VCaP (cell line): ENCODE measurements around the gene EPN1.

ENCODE experiments used
- H3K27ac ChIP-seq: fragments of 450-650 bp; 2 replicates; pipeline ENCODE4 v1.5.1; 2017
- TF ChIP-seq, protein P1 (sequence below): fragments of 450-650 bp; conservative IDR thresholded peaks from 2 replicates; pipeline ENCODE4 v1.5.1; 2017; ENCODE audit warnings: mild to moderate bottlenecking, moderate library complexity

Gene EPN1

DNA sequence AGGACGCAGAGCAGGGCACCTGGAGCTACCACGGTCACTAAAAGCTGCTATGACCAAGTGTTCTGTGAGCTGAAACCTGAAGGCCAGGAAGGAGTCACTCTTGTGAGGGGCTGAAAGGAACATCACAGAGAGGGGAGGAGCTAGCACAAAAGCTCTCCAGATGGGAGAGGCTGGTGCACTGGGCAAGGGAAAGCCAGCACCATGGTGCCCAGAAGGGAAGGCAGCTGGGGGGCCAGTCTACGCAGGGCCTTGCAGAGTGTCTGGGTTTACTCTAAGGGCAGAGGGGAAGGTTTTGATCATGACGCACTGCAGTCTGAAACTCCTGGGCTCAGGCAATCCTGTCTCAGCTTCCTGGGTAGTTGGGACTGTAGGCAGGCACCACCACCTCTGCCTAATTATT lies 38.3 kb upstream of the EPN1 start:
- TF ChIP-seq, protein P1, sequence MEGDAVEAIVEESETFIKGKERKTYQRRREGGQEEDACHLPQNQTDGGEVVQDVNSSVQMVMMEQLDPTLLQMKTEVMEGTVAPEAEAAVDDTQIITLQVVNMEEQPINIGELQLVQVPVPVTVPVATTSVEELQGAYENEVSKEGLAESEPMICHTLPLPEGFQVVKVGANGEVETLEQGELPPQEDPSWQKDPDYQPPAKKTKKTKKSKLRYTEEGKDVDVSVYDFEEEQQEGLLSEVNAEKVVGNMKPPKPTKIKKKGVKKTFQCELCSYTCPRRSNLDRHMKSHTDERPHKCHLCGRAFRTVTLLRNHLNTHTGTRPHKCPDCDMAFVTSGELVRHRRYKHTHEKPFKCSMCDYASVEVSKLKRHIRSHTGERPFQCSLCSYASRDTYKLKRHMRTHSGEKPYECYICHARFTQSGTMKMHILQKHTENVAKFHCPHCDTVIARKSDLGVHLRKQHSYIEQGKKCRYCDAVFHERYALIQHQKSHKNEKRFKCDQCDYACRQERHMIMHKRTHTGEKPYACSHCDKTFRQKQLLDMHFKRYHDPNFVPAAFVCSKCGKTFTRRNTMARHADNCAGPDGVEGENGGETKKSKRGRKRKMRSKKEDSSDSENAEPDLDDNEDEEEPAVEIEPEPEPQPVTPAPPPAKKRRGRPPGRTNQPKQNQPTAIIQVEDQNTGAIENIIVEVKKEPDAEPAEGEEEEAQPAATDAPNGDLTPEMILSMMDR, result no peak
- no peak overlapping the region for H3K27ac ChIP-seq

DNA sequence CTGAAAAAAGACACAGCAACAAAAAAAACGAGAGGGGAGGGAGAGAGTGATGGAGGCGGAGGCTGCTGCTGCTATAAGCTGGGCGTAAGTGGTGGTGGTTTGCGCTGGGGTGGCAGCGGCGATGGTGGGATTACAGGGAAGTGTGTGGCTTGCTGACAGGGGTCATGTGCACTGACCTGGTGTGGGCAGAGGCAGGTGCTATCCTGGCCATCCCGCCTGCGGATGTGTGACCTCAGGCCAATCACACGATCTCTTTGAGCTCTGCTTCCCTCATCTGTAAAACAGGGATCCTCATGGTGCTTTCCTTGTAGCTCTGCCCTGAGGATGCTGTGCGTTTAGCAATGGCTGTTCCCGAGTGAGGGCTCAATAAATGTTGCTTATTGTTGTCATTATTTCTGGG lies 37.5 kb upstream of the EPN1 start:
- H3K27ac ChIP-seq, result no peak overlapping the region
- TF ChIP-seq, protein P1, result no peak

- TF ChIP-seq, protein P1, result peak; percentile 65
- peak overlapping the region; percentile 98; the same call in 1 of the 2 replicates for H3K27ac ChIP-seq
Measured at GRCh38 chr19:55638864-55639359, 36.1 kb upstream of the EPN1 start.

DNA sequence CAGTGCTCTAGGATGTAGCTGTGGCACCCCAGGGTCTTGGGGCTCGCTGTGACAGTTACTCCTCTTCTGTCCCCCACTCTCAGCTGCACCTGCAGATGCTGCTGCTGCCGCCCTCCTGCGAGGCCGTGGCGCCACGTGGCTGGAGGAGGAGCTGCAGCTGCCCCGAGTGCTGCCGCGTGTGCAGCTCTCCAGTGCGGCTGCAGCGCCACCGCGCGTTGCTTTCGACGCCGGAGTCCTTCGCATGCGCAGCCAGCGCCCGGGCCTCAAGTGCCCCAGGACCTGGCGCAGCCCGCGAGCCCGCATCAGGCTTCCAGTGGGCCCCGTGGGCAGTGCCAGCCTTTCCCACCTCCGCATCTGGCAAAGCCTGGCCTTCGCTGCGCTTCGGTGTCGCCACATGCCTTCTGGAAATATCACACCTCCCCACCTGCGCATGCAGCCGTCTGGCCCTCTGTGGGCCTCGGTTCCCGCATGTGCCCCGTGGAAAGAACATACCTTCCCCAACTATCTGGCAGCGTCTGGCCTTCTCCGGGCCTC lies 34.9 kb upstream of the EPN1 start:
- TF ChIP-seq, protein P1, result no peak
- H3K27ac ChIP-seq, result peak overlapping the region; percentile 98

DNA sequence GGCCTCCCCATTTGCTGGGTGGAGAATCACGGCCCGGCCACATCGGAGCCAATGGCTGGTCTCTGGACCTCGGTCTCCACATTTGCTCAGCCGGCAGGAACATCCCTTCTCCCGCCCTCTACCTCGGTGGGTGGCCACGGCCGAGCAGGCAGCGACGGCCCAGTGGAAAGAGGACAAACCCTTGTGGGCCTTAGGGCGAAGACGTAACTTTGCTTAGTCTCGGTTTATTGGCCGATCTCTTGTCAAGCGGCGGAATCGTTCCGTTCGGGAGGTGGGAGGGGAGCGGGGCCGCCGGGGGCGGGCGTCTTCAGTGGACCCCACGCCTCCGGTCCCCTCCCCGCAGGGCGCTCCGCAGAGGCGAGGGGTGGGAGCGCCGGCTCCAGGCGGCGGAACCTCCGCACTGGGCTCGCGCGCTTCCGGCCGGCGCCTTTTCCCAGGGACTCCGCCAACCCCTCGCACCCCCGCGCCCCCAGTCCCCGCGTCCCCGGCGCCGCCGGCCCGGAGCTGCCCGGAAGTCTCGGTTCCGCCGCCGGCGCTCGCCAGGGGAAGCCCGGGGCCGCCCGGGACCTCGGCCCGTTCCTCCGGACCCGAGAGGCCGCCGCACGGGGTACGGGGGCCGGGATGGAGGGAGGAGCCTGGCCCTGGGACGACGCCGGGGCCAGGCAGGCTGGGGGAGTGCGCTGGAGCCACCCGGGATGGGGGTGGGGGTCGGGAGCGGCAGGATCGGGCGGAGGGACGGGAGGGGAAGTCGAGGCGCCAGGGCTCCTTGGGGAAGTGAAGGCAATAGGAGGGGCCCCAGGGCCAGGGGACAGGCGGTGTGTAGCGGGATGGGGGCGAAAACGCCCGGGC lies 34.2 kb upstream of the EPN1 start, which contains the start of gene ZNF580:
Gene ZNF580 (plus strand): TSS at position 426 of the 849 bp plus-strand sequence. CDS start 1,507 bp downstream, outside the sequence.
- peak within 1 kb of the TSS; percentile 98 for H3K27ac ChIP-seq
- TF ChIP-seq, protein P1, result no peak

DNA sequence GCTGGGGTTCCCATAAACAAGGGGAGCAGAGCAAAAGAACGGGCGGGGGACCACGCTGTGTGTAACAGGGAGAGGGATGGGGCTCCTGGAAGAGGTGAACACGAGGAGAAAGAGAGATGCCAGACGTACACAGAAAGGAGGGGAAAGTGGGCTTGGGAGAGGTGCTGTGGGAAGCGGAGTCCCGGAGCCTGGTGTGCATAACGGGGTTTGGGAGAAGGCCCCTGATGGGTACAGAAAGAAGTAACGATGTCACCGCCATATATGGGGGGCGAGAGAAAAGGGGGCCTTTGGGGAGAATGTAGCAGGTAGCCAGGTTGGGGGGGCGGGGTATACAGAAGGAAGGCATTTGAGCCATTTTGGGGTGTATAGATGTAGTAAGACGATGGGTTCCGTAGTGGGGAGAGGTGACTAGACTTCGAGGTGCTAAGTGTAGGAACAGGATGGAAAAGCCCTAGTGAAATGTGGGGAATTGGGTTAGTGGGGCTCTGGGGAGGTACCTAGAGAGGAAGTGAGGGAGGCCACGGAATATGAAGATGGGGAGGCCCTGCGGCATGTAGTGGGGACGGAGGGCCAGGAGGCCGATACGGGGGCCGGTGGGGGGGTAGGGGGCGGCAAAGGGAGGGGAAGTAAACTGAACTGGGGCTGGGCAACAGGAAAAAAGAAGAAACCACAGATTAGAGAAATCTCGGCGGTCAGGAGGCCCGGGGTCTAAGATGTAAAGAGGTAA lies 33.4 kb upstream of the EPN1 start:
- H3K27ac ChIP-seq, result peak overlapping the region; percentile 98
- TF ChIP-seq, protein P1, result no peak
